Ascending aorta (tissue), 2 donors: ENCODE results near the gene P3H2. TPM values are rescaled to one million over a fixed set of nuclear protein-coding genes. Genes with fewer than 3 reads are reported as not detected.
A peak's percentile ranks its signal among the peaks of the same experiment; 100 is the strongest.
"Not testable (repeated sequence)": the region's sequence is repeated elsewhere in the genome, so short reads cannot be mapped to it uniquely, and the experiment has no call there.

ENCODE experiments used
- DNase-seq, 2 donors: peaks; one replicate each; pipeline ENCODE4 v3.0.0-alpha.2; 2019; ENCODE audit warnings: low spot score in 2 of 2
- H3K27ac ChIP-seq, 2 donors: fragments of 200-600 bp; sonication (generic); one replicate each; pipeline ENCODE4 v1.5.1; 2016 to 2017; ENCODE audit warnings: mild to moderate bottlenecking in 1 of 2
- H3K27me3 ChIP-seq: fragments of 200-600 bp; sonication (generic); one replicate; pipeline ENCODE4 v1.5.1; 2017
- H3K36me3 ChIP-seq, 2 donors: fragments of 200-600 bp; sonication (generic); one replicate each; pipeline ENCODE4 v1.5.1; 2016
- H3K4me1 ChIP-seq, 2 donors: fragments of 200-600 bp; sonication (generic); one replicate each; pipeline ENCODE4 v1.5.1; 2016 to 2017; ENCODE audit warnings: mild to moderate bottlenecking in 1 of 2
- H3K4me3 ChIP-seq, 2 donors: fragments of 200-600 bp; sonication (generic); one replicate each; pipeline ENCODE4 v1.5.1; 2016 to 2017; ENCODE audit warnings: mild to moderate bottlenecking in 1 of 2
- H3K9me3 ChIP-seq, 2 donors: fragments of 200-600 bp; sonication (generic); one replicate each; pipeline ENCODE4 v1.5.1; 2016
- intact Hi-C: fragments of 100-400 bp; cut with DNase I; formaldehyde crosslinking; loops from one replicate; pipeline ENCODE4 v1.15.1; 2023
- total RNA-seq: library from RNA; depleted of rRNA; stranded (reverse); fragments of >200 nt; gene quantifications from one replicate; pipeline ENCODE4 v1.1.0, GENCODE V29; 2016
- TF ChIP-seq, protein P1 (sequence below), 3 experiments: fragments of 200-600 bp in 2 of 3; fragments of 450-650 bp in 1 of 3; sonication (generic) in 2 of 3; IDR thresholded peaks; one replicate each; pipeline ENCODE4 v1.5.1; 2016 to 2019; ENCODE audit warnings: antibody characterized with exemption in 3 of 3, mild to moderate bottlenecking in 1 of 3, moderate library complexity in 1 of 3

P3H2 gene
- total RNA-seq, 1 donor from 2014 or later = 15.6 TPM

DNA sequence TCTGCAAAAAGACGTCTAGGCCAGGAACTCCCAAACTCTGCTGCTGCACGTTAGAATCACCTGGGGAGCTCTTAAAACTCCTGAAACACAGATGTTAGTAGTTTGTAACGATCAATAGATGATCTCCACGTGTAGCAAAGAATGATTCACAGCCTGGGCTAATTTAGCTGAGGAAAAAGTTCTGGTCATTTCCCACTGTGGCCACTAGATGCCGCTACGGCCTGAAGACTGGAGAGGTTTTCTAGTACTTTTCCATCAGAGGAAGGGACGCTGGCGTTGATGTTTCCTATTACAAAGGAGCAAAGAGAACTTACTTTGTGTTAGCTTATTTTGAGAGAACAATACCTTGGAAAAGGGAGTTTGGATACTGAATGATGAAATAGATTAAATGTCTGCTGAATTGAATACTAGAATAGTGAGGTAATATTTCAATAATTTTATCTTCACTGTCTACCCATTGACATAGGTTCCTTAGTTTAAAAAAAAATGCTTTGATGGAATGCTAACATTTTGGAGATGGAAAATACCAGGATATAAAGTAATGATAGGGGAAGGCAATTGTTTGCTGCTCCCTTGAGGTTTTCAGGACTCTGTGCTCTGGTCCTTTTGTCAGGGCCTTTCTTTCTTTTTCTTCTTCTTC lies 159.1 kb downstream of the P3H2 start:
- intact Hi-C loops = loop anchor here (1.0 to 10.0 kb wide), 4 partner anchors 240 to 553 kb away; partner anchors contain the start of genes CLDN1 and IL1RAP
- Histone ChIP-seq H3K4me3 (no peak overlapping the region), H3K9me3 (no peaks in the 10 kb centered on the region), H3K27ac (no peak overlapping the region), H3K36me3 (peaks cover 0 to 12% of the 10 kb centered on the region in 2 donors), H3K27me3 (no peaks in the 10 kb centered on the region), H3K4me1 (no peaks in the 10 kb centered on the region)
- TF ChIP-seq, protein P1, sequence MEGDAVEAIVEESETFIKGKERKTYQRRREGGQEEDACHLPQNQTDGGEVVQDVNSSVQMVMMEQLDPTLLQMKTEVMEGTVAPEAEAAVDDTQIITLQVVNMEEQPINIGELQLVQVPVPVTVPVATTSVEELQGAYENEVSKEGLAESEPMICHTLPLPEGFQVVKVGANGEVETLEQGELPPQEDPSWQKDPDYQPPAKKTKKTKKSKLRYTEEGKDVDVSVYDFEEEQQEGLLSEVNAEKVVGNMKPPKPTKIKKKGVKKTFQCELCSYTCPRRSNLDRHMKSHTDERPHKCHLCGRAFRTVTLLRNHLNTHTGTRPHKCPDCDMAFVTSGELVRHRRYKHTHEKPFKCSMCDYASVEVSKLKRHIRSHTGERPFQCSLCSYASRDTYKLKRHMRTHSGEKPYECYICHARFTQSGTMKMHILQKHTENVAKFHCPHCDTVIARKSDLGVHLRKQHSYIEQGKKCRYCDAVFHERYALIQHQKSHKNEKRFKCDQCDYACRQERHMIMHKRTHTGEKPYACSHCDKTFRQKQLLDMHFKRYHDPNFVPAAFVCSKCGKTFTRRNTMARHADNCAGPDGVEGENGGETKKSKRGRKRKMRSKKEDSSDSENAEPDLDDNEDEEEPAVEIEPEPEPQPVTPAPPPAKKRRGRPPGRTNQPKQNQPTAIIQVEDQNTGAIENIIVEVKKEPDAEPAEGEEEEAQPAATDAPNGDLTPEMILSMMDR (IDR thresholded peaks at IDR 0.05) = peak; percentile 81 to 92 (median 89)
- peak in 1 of 2 donors; percentile 87 for DNase-seq

DNA sequence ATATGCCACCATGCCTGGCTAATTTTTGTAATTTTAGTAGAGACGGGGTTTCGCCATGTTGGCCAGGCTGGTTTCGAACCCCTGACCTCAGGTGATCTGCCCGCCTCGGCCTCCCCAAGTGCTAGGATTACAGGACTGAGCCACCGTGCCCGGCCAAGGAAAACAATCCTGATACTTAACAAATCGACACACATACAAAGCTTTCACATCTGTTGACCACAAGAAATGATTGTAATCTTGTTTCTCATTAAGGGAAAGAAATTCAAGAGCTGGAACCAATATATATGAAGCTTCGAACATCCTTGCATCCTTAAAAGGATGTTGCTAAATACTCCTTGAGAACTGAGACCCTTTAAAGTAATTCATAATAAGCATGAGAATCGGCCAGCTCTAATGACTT lies 159.6 kb downstream of the P3H2 start:
- intact Hi-C loops = loop anchor here (1.0 to 10.0 kb wide), 3 partner anchors 240 to 554 kb away; partner anchors contain the start of genes CLDN1 and IL1RAP
- not testable (repeated sequence) for H3K4me1 ChIP-seq, DNase-seq, H3K4me3 ChIP-seq, H3K9me3 ChIP-seq, H3K27me3 ChIP-seq, H3K27ac ChIP-seq
- H3K36me3 ChIP-seq = peaks cover 0 to 12% of the 10 kb centered on the region in 2 donors

DNA sequence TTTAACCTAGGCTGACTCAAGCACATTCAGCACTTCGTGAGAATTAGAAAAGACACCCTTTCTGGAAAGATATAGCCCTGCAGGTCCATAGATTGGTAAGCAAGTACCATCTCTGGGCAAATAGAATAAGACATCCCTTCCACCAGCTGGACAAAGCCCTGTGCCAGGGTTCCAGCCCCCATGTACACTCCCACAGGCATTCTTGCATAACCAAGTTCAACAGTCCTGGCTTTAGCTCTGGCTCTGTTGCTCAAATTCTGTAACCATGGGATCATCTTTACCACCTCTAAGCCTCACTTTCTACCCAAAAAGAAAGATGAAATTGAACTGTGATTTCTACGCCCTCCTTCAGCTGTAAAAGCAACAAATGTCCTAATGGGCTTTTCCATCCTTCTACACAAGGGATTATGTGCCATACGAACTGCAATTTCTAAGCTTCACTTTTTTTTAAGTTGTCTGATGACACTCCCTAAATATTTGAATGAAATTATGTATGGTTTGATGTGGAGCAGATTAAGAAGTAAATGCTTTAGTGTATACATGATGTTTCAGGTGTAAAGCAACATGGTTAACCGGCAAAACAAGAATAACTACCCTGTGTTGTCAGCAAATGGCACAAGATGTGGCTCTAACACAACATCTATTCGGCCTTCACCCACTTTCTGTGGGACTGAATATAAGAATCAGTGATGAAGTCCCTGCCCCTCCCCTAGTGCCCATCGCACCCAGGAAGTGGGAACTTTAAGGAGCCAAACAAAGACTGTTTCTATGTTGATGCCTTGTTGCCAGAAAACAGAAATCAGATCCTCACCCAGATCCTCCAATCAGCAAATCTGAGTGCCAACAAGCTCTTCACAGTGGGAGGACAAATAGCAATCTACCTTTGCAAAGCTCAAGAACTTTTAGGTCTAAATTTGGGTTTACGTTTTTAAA lies 165.7 kb downstream of the P3H2 start:
- Histone ChIP-seq H3K27ac (no peak overlapping the region), H3K36me3 (peaks cover 0 to 3% of the 10 kb centered on the region in 2 donors), H3K27me3 (no peaks in the 10 kb centered on the region), H3K4me3 (no peak overlapping the region), H3K9me3 (no peaks in the 10 kb centered on the region), H3K4me1 (no peaks in the 10 kb centered on the region)
- DNase-seq = no peak
- intact Hi-C loops = no loop called here
- TF ChIP-seq, protein P1 (IDR thresholded peaks at IDR 0.05) = no peak

DNA sequence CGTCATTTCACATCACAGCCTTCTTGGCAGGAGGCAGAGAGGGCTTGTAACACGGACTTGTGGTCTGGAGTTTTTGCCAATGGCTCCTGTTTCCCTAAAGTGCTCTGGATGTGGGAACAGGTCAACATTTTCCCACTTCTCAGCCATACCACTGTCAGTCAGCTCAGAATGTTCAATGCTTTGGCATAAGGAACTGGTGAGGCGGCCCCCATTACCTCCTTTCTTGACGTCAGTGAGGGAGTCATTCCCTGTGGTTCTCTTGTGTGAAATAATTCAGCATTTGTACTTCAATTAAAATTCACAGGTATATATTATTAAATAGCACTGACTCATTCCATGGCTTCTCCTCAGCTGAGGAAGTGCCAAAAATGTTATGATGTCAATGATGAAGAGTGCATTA lies 167.1 kb downstream of the P3H2 start:
- no peak overlapping the region for H3K27ac ChIP-seq
- intact Hi-C loops = no loop called here
- H3K27me3 ChIP-seq = no peaks in the 10 kb centered on the region
- H3K4me1 ChIP-seq = no peaks in the 10 kb centered on the region
- TF ChIP-seq, protein P1 (IDR thresholded peaks at IDR 0.05) = no peak
- H3K4me3 ChIP-seq = no peak overlapping the region
- no peaks in the 10 kb centered on the region for H3K9me3 ChIP-seq
- H3K36me3 ChIP-seq = peaks cover 0 to 3% of the 10 kb centered on the region in 2 donors
- no peak for DNase-seq

DNA sequence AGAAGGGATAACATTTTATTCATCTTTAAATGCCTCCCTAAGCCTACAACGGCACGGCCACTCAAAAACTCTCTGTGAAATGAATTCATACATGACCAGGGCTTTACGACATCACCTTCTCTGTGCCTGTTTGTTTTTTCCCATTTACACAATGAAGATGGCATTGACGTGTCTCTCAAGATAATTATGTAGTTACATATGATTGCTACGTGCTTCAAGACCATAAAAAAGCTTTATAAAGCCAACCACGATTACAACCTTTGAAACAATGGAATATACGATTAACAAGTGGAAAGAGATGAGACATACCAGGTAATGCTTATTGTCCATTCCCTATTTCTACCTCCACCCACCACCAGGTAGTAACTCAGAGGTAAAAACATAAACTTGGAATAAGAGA lies 168.4 kb downstream of the P3H2 start:
- H3K27me3 ChIP-seq = no peaks in the 10 kb centered on the region
- H3K36me3 ChIP-seq = peaks cover 0 to 3% of the 10 kb centered on the region in 2 donors
- H3K4me3 ChIP-seq = no peak overlapping the region
- H3K4me1 ChIP-seq = no peaks in the 10 kb centered on the region
- TF ChIP-seq, protein P1 (IDR thresholded peaks at IDR 0.05) = no peak
- H3K9me3 ChIP-seq = no peaks in the 10 kb centered on the region
- H3K27ac ChIP-seq = no peak overlapping the region
- intact Hi-C loops = no loop called here
- no peak for DNase-seq

DNA sequence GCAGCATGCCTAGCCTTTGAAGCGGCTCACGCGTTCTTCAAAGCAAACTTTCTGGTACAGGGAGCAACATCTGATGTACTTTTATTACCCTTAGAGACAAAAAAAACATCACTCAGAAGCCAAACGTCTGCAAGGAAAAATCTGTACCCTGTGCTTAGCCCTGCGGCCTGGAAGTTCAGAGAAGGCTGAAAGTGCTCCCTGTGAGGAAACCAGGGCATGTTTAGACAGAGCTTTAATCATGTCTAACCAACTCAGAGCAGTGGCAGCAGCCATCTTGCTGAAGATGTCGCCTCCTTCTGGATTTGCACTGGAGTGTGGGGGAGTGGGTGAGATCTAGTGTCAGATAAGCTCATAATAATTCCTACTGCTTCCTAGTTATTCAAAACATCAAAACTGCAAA lies 170.4 kb downstream of the P3H2 start:
- intact Hi-C loops = no loop called here
- TF ChIP-seq, protein P1 (IDR thresholded peaks at IDR 0.05) = no peak
- no peaks in the 10 kb centered on the region for H3K9me3 ChIP-seq

More for the DNA sequence above, 170.4 kb downstream of the P3H2 start:
- DNase-seq = no peak
- Histone ChIP-seq H3K27me3 (no peaks in the 10 kb centered on the region), H3K4me3 (no peak overlapping the region), H3K27ac (no peak overlapping the region), H3K36me3 (no peaks in the 10 kb centered on the region), H3K4me1 (no peaks in the 10 kb centered on the region)
